Natural killer cell (primary cell): Measurements from ENCODE around the gene CLNK. TPM values are rescaled to one million over a fixed set of nuclear protein-coding genes. Genes with fewer than 3 reads are reported as not detected.

Source experiments
- ATAC-seq, 3 donors: fragments of 150-1000 bp in 2 of 3; fragments of 200-7000 bp in 1 of 3; cut with Tn5 transposase; 1 replicate in 1 of 3; 2 replicates in 2 of 3; pipeline ENCODE4 v1.10.0; 2021; ENCODE audit warnings: mild to moderate bottlenecking in 2 of 3, moderate library complexity in 2 of 3
- DNase-seq, 2 donors: peaks; one replicate each; pipeline versions ENCODE4 v3.0.0 to v3.0.0-alpha.2; 2013 to 2021; ENCODE audit warnings: mixed read lengths in 1 of 2
- H3K27ac ChIP-seq: one replicate; pipeline ENCODE4 v1.5.1; 2013; ENCODE audit warnings: mild to moderate bottlenecking, low read length
- H3K27me3 ChIP-seq: one replicate; pipeline ENCODE4 v1.6.1; 2013; ENCODE audit warnings: low read length; ENCODE audit not compliant: control insufficient read depth, insufficient read depth
- H3K36me3 ChIP-seq: one replicate; pipeline ENCODE4 v1.6.1; 2013; ENCODE audit warnings: low read length; ENCODE audit not compliant: control insufficient read depth, insufficient read depth
- H3K4me1 ChIP-seq: one replicate; pipeline ENCODE4 v1.6.1; 2013; ENCODE audit warnings: low read length; ENCODE audit not compliant: control insufficient read depth, insufficient read depth
- H3K4me3 ChIP-seq: one replicate; pipeline ENCODE4 v1.5.1; 2013; ENCODE audit warnings: low read length
- H3K9me3 ChIP-seq: one replicate; pipeline ENCODE4 v1.6.1; 2013; ENCODE audit warnings: low read length; ENCODE audit not compliant: control insufficient read depth, insufficient read depth
- H3K27ac Mint-ChIP-seq, 2 donors: one replicate each; pipeline ENCODE4 v1.8.0; 2022; ENCODE audit warnings: mild to moderate bottlenecking in 2 of 2, mixed read lengths in 2 of 2, moderate library complexity in 1 of 2
- H3K27me3 Mint-ChIP-seq, 2 donors: one replicate each; pipeline ENCODE4 v1.8.0; 2022; ENCODE audit warnings: low read depth in 2 of 2, mixed read lengths in 2 of 2
- H3K36me3 Mint-ChIP-seq: one replicate; pipeline ENCODE4 v1.8.0; 2022; ENCODE audit warnings: mixed read lengths
- H3K4me1 Mint-ChIP-seq, 2 donors: one replicate each; pipeline ENCODE4 v1.8.0; 2022; ENCODE audit warnings: mixed read lengths in 2 of 2
- H3K4me3 Mint-ChIP-seq: one replicate; pipeline ENCODE4 v1.8.0; 2022; ENCODE audit warnings: mild to moderate bottlenecking, moderate library complexity, mixed read lengths
- H3K9me3 Mint-ChIP-seq, 2 donors: one replicate each; pipeline ENCODE4 v1.8.0; 2022; ENCODE audit warnings: mixed read lengths in 2 of 2
- CTCF ChIP-seq: fragments of 200-600 bp; IDR thresholded peaks from one replicate; pipeline ENCODE4 v1.8.0; 2022; ENCODE audit warnings: antibody characterized with exemption
- WGBS: methylation state at CpG from one replicate; pipeline ENCODE4 v1.1.7; 2013; ENCODE audit warnings: missing lambda C conversion rate; ENCODE audit not compliant: insufficient coverage; 5-methylcytosine and 5-hydroxymethylcytosine counted together
- intact Hi-C: fragments of 100-400 bp; cut with micrococcal nuclease; formaldehyde crosslinking; loops from one replicate; pipeline ENCODE4 v1.14.2; 2022
- total RNA-seq, 4 donors: library from RNA; stranded (reverse); fragments of 120-200 nt in 1 of 4; gene quantifications; one replicate each; pipeline versions ENCODE4 v1.2.3 to v1.2.4, GENCODE V29; 2013 to 2022

The CLNK gene
- total RNA-seq, 3 donors from 2014 or later (not counting 1 experiment from before 2014, with no cell fraction given), result 1.00 to 1.1 (median 1.0) TPM

- Mint-ChIP-seq H3K4me3 (peak overlapping the region; percentile 47), H3K36me3 (no peaks in the 10 kb centered on the region), H3K4me1 (peaks cover 23 to 26% of the 10 kb centered on the region in 2 donors), H3K9me3 (no peaks in the 10 kb centered on the region), H3K27me3 (peaks cover 0 to 2% of the 10 kb centered on the region in 2 donors), H3K27ac (peak overlapping the region; percentile 54 to 58)
- H3K27ac ChIP-seq, result no peak overlapping the region
- no peak for TF ChIP-seq CTCF
- H3K36me3 ChIP-seq, result no peaks in the 10 kb centered on the region
- H3K4me3 ChIP-seq, result no peak overlapping the region
- DNase-seq, result peak in 1 of 2 donors; percentile 6
- 33% methylated on average over 3 of the region's 3 CpGs for WGBS
- H3K9me3 ChIP-seq, result no peaks in the 10 kb centered on the region
- peak in 2 of 3 donors; percentile 34 to 36 for ATAC-seq
- H3K4me1 ChIP-seq, result peaks cover 4% of the 10 kb centered on the region
- intact Hi-C loops, result no loop called here
- H3K27me3 ChIP-seq, result no peaks in the 10 kb centered on the region
Observed at GRCh38 chr4:10732235-10732913, 47.8 kb upstream of the CLNK start.

- H3K27ac Mint-ChIP-seq, result peak overlapping the region in 1 of 2 donors; percentile 6
- TF ChIP-seq CTCF, result no peak
- Histone ChIP-seq H3K36me3 (no peaks in the 10 kb centered on the region), H3K4me1 (peaks cover 4% of the 10 kb centered on the region), H3K4me3 (no peak overlapping the region), H3K27ac (no peak overlapping the region), H3K27me3 (no peaks in the 10 kb centered on the region), H3K9me3 (no peaks in the 10 kb centered on the region)
- peaks cover 0 to 2% of the 10 kb centered on the region in 2 donors for H3K27me3 Mint-ChIP-seq
- no peaks in the 10 kb centered on the region for H3K36me3 Mint-ChIP-seq
- DNase-seq (no peak), ATAC-seq (no peak)
- intact Hi-C loops, result no loop called here
- no peak overlapping the region for H3K4me3 Mint-ChIP-seq
- 89% methylated on average over 3 of the region's 3 CpGs for WGBS
- peaks cover 23 to 26% of the 10 kb centered on the region in 2 donors for H3K4me1 Mint-ChIP-seq
- no peaks in the 10 kb centered on the region for H3K9me3 Mint-ChIP-seq
Observed at GRCh38 chr4:10731690-10732089, 47.1 kb upstream of the CLNK start.

- intact Hi-C loops, result no loop called here
- DNase-seq (no peak), ATAC-seq (no peak)
- Histone ChIP-seq H3K9me3 (no peaks in the 10 kb centered on the region), H3K27ac (no peak overlapping the region), H3K36me3 (no peaks in the 10 kb centered on the region), H3K4me1 (peaks cover 4% of the 10 kb centered on the region), H3K4me3 (no peak overlapping the region), H3K27me3 (no peaks in the 10 kb centered on the region)
- no peak for TF ChIP-seq CTCF
- no peaks in the 10 kb centered on the region for H3K36me3 Mint-ChIP-seq
- no peak overlapping the region for H3K4me3 Mint-ChIP-seq
- H3K9me3 Mint-ChIP-seq, result no peaks in the 10 kb centered on the region
- H3K27me3 Mint-ChIP-seq, result peaks cover 0 to 2% of the 10 kb centered on the region in 2 donors
- WGBS, result 62% methylated on average over 4 of the region's 4 CpGs
- H3K27ac Mint-ChIP-seq, result peak overlapping the region in 1 of 2 donors; percentile 6
- H3K4me1 Mint-ChIP-seq, result peaks cover 23 to 26% of the 10 kb centered on the region in 2 donors
Observed at GRCh38 chr4:10731162-10731561, 46.6 kb upstream of the CLNK start.

- no peak for ATAC-seq
- WGBS, result 70% methylated on average over 4 of the region's 7 CpGs
- Mint-ChIP-seq H3K27me3 (peaks cover 0 to 2% of the 10 kb centered on the region in 2 donors), H3K27ac (no peak overlapping the region), H3K9me3 (no peaks in the 10 kb centered on the region), H3K4me1 (peaks cover 23 to 26% of the 10 kb centered on the region in 2 donors), H3K4me3 (no peak overlapping the region), H3K36me3 (no peaks in the 10 kb centered on the region)
- H3K36me3 ChIP-seq, result no peaks in the 10 kb centered on the region
- no peak overlapping the region for H3K4me3 ChIP-seq
- H3K27me3 ChIP-seq, result no peaks in the 10 kb centered on the region
- intact Hi-C loops, result no loop called here
- DNase-seq, result no peak
- H3K4me1 ChIP-seq, result peaks cover 4% of the 10 kb centered on the region
- no peak for TF ChIP-seq CTCF
- no peaks in the 10 kb centered on the region for H3K9me3 ChIP-seq
- no peak overlapping the region for H3K27ac ChIP-seq
Observed at GRCh38 chr4:10730590-10730989, 46.0 kb upstream of the CLNK start.
